Left colon (tissue), 2 donors: ENCODE results near the gene TNIP1. TPM values are rescaled to one million over a fixed set of nuclear protein-coding genes. Genes with fewer than 3 reads are reported as not detected.

Experiments
- ATAC-seq: fragments of 200-7000 bp; cut with Tn5 transposase; one replicate; pipeline ENCODE4 v1.9.1; 2020; ENCODE audit warnings: mild to moderate bottlenecking, moderate library complexity
- DNase-seq, 2 donors: peaks; one replicate each; pipeline ENCODE4 v3.0.0-alpha.2; 2020
- intact Hi-C, 2 donors: fragments of 100-400 bp; cut with DNase I in 1 of 2; cut with micrococcal nuclease in 1 of 2; formaldehyde crosslinking; loops; one replicate each; pipeline versions ENCODE4 v1.11.2 to v1.14.0; 2022; cut with DNase I, micrococcal nuclease
- long read RNA-seq: library from polyadenylated mRNA; unstranded; transcript quantifications from one replicate; pipeline ENCODE4 v2.0.0, GENCODE V29; 2021
- total RNA-seq, 2 donors: library from RNA; stranded (reverse); fragmentation: NEBNext Ultra II Directional; extraction: Animal tissue kit (Norgen Biotek cat#: 25700); gene quantifications; one replicate each; pipeline ENCODE4 v1.2.1, GENCODE V29; 2021
- donor health status: DM: no; HTN: no; CAD: no.
- donor health status: DM: yes; HTN: yes; CAD: no.

The TNIP1 gene, protein sequence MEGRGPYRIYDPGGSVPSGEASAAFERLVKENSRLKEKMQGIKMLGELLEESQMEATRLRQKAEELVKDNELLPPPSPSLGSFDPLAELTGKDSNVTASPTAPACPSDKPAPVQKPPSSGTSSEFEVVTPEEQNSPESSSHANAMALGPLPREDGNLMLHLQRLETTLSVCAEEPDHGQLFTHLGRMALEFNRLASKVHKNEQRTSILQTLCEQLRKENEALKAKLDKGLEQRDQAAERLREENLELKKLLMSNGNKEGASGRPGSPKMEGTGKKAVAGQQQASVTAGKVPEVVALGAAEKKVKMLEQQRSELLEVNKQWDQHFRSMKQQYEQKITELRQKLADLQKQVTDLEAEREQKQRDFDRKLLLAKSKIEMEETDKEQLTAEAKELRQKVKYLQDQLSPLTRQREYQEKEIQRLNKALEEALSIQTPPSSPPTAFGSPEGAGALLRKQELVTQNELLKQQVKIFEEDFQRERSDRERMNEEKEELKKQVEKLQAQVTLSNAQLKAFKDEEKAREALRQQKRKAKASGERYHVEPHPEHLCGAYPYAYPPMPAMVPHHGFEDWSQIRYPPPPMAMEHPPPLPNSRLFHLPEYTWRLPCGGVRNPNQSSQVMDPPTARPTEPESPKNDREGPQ
- 100 to 1,000 TPM; 200 to 215 TPM for total RNA-seq
- long read RNA-seq, transcript TNIP1-211 (18 exons, 2,274 nt), result major isoform, 6 of 34 reads
- long read RNA-seq, partial matches to known transcripts, result 12 of 34 reads
- long read RNA-seq, other reads (novel, unspliced or antisense), result 11 of 34 reads

DNA sequence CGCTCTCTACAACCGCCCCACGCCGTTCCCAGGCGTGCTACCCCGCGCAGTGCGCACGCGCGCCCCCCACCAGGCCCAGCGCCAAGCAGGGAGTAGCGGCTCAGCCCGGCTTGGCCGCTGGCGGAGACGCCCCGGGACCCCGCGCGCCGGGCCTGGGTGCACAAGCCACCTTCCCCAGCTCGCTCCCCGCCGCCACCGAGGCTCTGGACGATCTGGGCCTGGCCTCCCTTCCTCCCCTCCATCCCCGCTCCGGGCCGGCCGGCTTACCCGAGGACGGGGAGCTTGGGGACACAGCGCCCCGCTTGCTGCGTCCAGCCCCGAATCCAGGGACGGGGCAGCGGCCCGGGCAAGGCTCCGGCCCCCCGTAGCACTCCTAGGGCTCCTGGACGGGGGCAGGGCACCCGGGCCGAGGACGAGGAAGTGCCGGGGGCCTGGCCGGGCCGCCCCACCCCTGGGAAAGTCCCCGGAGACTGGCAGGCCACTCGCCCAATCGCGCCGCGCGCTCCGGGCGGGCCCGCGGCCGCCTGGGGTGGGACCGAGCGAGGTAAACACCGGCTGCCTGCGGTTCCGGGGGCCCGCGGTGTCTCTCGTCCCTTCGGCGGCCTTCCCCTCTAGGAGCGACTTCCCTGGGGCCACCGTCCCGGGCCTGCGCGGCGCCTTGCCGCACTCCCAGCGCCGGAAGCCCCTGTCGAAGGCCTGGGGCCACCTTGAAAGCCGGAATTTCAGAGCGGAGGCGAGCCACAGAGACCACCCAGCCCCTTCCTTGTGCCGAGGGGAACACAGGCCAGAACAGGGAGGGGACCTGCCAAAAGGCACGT is at the start of gene TNIP1:
TSS of gene TNIP1 (minus strand) at position 422 of the 818 bp plus-strand sequence. CDS start 15,939 bp downstream, outside the sequence.
- peak; percentile 79 for ATAC-seq
- intact Hi-C loops, result no loop called here
- DNase-seq, result peak; percentile 94

DNA sequence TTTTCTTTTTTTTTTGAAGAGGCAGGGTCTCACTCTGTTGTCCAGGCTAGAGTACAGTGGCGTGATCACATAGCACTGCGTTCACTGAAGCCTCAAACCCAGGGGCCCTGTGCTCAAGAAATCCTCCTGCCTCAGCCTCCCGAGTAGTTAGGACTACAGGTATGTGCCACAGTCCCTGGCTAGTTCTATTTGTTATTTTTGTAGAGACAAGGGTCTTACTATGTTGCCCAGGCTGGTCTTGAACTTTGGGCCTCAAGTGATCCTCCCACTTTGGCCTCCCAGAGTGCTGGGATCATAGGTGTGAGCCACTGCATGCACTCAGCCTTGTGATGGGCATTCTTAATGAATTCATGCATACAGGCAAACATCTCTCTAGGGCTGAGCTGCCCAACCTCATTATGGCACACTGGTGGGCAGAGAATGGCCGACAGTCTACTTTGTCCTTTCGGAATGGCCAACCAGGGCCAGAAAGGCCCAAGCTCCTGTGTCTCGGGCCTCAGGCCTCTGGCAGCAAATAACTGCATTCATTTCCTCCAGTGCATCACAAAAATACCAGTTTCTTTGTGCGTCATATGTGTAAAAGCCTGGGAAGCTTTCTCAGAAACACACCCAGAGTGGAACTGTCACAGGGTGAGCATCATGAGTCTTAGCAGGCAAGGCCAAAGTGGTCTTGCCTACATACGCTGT is 49.5 kb upstream of the TNIP1 start:
- intact Hi-C loops, result no loop called here
- DNase-seq, result no peak
- ATAC-seq, result no peak

DNA sequence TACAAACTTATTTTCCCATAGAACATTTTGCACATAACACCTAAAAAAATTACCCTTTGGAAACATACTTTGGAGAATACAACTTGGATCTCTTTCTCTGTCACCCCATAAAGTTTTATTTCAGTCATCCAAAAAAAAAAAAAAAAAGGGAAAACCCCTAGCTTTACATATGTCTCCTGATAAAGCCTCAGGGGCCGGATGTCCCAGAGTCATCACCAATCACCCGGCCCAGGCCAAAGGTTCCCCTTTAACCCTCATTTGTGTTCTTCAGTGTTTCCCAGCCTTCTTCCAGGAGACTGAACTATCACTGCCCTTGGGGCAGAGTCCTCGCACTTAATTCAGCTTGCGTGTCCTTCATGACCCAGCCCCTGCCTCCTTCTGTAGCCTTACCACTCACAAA is 48.0 kb upstream of the TNIP1 start:
- ATAC-seq, result no peak
- intact Hi-C loops, result loop anchor here in 1 of 2 donors (10.0 kb wide), 1 partner anchor 116 kb away; no protein-coding TSS in a partner anchor
- DNase-seq, result no peak

DNA sequence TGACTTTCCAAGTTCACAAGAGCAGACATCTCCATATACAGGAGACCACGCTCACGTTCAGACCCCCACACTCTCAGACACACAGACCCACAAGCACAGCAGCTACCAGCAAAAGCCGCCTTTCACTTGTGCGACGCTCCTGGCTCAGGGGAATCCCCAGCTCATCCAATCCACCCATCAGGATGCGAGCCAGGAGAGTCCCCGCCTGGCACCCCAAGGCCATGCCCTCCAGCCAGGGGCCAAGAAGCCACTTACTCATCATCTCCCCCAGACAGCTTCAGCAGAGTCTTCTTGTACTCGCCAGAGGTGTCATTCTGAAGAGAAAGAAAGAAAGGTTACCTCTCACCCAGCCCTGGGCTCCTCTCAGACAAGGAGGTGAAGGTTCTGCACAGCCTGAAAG is 47.1 kb upstream of the TNIP1 start:
- DNase-seq, result no peak
- no peak for ATAC-seq
- intact Hi-C loops, result loop anchor here in 1 of 2 donors (2.0 to 10.0 kb wide), 2 partner anchors 41 to 117 kb away; no protein-coding TSS in a partner anchor

DNA sequence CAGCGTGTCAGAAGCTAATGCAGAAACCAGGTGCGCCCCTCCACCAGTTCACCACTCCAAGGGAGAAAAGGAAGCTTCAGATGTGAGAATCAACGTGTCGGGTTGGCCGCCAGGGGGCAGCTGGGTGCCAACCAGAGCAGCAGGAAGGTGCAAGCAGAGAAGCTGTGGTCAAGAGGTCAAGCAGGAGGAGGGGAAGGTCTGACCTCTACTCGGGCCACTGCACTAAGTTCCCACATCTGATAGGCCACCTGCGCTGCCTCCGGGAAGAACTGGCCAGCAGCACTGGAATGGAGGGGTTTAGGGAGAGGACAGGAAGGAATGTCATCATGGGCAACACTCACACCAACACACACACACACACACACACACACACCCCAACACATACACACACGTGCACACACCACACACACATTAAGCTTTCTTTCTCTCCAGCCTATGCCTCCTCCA is 45.4 kb upstream of the TNIP1 start:
- DNase-seq (peak; percentile 67 to 84), ATAC-seq (peak; percentile 77)
- intact Hi-C loops, result loop anchor here in 1 of 2 donors (2.0 to 10.0 kb wide), 2 partner anchors 43 to 119 kb away; no protein-coding TSS in a partner anchor

DNA sequence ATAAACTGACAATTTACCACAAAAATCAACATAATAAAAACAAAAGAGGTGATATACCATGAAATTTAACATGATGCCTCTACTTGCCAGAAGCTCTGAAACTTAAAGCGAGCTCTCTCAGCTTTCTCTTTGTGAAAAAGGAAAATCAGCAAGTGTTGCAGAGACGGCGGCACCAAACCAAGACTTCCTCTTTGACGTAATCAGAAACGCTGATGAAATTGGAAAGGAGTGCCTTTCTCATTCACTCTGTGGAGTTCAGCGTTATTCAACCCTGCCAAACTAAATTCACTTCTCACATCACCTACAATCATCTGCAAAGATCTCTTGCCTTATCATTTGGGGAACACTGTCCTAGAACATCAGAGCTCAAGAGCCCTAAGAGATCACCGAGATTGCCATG is 44.6 kb upstream of the TNIP1 start:
- intact Hi-C loops, result loop anchor here in 1 of 2 donors (10.0 kb wide), 1 partner anchor 119 kb away; no protein-coding TSS in a partner anchor
- DNase-seq (no peak), ATAC-seq (no peak)

DNA sequence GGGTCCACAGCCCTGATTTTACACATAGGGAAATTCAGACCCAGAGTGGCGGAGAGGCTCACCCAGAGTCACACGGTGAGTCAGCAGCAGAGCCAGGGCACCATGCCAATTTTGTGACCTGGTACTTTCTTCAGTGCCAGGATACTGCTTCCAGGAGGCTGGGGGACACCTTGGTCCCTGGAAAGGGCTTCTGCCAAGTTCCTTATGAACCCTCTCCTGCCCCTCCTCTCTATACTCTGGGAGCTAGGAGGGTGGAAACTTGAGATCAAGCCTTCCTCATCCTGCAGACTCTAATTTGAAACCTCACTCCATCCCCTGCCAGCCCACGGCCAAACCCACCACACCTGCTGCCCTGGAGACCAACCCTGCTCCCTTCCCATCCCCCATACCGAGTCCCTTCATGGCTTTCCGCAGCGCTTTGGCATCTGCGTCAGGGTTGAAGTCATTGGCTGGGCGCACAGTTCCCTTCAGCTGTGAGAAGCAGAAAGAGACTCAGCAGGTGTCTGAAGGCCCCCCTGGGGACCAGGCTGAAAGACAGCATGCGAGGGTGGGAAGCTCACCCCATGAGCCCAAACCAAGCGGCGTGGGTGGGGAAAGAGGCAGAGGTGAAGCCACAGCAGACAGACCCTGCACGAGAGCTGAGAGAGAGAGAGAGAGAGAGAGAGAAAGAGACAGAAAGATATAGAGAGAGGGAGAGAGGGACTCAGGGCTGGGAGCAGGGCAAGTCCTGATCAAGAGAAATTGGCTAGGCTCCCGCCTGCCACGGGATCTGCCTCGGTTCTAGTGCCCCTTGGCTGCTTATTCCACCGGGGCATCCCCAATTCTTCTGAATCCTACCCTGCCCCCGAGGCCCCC is 43.3 kb upstream of the TNIP1 start:
- intact Hi-C loops, result loop anchor here (5.0 to 10.0 kb wide), 2 partner anchors 43 to 121 kb away; no protein-coding TSS in a partner anchor
- DNase-seq (no peak), ATAC-seq (peak; percentile 18)

DNA sequence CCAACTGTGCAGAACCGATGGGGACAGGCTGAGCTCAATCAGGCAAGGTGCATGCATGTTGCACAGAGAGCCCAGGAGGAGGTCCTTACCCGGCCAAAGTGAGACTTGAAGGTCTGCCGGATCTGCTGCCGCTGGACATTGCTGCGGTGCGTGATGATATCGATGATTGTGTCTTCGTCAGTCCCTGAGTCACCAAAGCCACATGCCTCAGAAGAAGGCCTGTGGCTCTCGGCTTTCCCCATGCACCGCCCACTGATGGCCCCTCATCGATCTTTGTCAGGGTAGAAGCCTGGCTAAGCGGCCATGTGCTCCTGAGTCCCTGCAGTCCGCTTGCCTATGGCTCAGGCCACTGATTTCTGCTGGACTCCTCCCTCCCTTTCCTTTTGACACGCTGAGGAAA is 42.0 kb upstream of the TNIP1 start:
- no peak for ATAC-seq
- intact Hi-C loops, result loop anchor here (5.0 to 10.0 kb wide), 2 partner anchors 44 to 122 kb away; no protein-coding TSS in a partner anchor
- DNase-seq, result no peak

DNA sequence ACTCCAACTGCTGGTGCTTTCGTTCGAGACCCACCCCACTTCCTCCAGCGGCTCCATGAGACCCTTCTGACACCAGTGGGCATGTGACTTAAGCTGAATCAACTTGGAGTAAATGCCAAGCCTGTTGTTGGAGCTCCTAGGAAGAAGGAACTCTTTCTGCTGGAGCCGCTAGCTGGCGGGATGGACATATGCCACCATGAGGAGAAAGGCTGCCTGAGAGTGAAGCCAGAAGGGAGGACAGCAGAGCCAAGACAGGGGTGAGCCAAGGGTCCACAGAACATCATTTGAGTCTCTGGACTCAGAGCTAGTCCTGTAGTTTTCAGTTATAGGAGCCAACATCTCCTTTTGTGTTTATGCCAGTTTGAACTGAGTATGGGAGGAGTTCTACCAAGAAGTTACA is 40.8 kb upstream of the TNIP1 start:
- intact Hi-C loops, result loop anchor here (5.0 to 10.0 kb wide), 2 partner anchors 46 to 123 kb away; no protein-coding TSS in a partner anchor
- no peak for ATAC-seq

DNA sequence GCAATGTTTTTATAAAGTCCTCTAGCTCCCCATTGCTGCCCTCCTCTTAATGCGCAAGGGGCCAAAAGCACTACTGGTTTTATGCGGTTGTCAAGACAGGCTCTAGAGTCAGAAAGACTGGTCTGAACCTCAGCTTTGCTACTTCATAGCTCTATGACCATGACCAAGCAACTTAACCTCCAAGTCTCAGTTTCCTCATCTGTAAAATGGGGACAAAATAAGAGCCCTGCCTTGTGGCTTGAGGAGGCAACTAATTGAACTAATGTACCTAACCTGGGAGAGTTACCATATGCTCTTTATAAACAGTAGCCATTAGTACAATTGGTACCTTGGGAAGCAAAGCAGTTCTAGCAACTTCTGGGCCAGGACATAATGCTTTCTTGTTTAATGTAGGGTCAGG is 40.3 kb upstream of the TNIP1 start:
- intact Hi-C loops, result loop anchor here (5.0 to 10.0 kb wide), 2 partner anchors 46 to 124 kb away; no protein-coding TSS in a partner anchor
- no peak for DNase-seq
- no peak for ATAC-seq

More for the DNA sequence above, 40.8 kb upstream of the TNIP1 start:
- no peak for DNase-seq

DNA sequence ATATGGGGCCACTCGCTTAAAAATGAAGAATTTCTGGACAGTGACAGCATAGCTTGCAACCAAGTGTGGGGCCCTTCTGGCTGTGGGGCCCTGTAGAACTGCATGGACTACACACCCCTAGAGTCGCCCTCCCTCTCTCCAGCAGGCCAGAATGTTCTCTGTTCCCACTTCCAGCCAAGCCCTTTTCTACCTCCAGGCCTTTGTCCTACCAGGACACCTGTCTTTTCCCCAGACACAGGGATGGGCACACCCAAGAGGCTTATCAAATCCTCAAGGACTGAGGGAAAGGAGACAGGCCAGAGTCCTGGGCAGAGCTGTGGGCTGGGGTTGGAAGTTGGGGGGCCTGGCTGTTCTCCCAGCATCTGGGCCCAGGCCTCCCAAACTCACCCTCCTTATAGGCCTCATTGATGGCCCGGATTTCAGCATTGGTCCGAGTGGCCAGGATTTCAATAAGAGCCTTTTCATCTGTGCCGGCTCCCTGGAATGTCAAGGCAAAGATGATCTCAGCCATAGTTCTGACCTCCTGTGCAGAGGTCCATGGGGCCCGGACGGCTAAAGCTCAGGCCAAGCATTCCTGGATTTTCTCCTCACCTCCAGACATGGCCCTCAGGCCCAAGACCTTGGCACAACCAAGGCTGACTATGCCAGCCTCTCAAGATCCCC is 38.2 kb upstream of the TNIP1 start:
- DNase-seq, result no peak
- intact Hi-C loops, result loop anchor here in 1 of 2 donors (10.0 kb wide), 1 partner anchor 64 kb away; no protein-coding TSS in a partner anchor
- peak; percentile 37 for ATAC-seq

DNA sequence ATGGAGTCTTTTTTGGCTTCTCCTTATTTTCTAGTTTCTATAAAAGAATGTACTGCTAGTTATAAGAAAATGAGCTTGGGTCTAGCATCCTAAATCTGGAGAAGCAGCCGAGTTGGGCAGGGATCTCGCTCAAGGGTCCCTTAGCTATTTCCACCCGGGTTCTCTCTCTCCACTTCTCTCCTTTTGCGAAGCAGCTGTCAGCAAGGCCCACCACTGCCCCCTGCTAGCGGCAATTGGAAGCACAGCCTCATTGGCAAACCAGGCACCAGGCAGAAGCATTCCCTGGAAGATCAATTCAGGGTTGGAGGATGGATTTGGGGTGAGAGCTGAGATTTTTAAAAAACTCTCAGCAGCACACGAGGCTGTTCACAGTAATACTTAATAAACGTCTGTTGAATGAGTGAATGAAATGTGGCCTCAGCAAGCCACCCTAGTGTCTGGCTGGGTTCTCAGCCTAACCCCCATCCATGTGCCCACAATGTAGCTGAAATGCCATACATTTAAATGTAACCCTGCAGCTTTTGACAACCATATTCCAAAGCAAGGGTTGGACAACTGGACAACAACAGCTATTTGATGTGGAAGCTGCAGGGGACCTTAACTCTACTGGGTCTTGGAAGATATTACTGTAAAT is 34.6 kb upstream of the TNIP1 start:
- DNase-seq, result peak; percentile 68 to 83
- ATAC-seq, result peak; percentile 82
- intact Hi-C loops, result loop anchor here (2.0 to 10.0 kb wide), 2 partner anchors 61 to 65 kb away; no protein-coding TSS in a partner anchor

DNA sequence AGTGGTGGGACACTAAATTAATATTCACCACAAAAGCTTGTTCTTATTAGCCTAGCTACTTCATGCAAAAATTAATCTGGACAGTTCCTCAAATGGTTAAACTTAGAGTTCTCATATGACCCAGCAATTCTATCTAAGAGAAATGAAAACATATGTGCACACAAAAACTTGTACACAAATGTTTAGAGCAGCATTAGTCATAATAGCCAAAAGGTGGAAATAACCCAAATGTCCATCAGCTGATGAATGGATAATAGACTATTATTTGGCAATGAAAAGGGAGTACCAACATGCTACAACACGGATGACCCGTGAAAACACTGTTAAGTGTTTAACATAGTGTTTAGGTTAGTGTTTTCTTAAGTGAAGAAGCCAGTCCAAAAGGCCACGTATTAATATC is 32.8 kb upstream of the TNIP1 start:
- ATAC-seq (no peak), DNase-seq (no peak)
- intact Hi-C loops, result loop anchor here (2.0 to 10.0 kb wide), 3 partner anchors 59 to 113 kb away; no protein-coding TSS in a partner anchor

DNA sequence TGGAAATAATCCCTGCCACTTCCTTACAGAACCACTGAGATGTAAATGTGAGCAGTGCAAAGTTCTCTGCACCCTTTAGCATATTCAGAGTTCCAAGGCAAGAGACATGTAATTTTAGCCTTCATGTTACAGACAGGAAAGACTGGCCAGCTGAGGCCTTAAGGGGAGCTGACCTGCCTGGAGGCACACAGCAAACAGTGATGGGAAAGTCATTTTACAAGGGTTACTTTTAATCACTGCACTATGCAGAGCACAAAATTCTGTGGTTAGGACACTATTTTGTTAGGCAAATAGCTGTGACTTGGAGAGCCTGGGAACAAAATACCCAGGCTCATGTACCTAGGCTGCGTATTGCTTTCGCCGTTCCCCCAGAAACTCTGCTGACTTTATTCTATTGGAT is 30.2 kb upstream of the TNIP1 start:
- no peak for DNase-seq
- intact Hi-C loops, result loop anchor here in 1 of 2 donors (10.0 kb wide), 1 partner anchor 56 kb away; no protein-coding TSS in a partner anchor
- no peak for ATAC-seq

DNA sequence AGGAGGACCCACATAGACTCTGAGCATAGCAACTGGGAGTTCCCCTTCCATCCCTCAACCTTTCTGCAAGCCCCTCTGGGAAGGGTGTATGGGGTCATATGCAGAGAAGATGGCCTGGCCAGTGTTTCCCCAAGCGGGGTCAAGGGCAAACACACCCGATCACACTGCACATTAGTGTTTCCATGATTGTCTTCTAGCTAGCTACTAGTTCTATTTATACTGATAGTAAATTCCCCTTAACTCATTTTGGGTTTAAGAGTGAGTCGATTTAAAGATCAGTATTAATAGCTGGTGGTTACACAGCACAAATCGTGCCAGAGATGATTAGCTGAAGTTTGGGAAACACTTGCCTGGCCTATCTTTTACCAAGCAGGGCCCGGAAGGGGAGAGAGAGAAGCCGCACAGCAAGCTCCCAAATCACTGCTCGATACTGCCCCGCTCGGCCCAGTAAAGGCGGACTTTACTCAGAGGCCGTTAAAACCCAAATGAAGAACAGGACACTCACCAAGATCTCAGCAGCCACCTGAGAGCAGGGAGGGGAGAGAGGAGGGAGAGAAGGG is 29.4 kb upstream of the TNIP1 start:
- intact Hi-C loops, result loop anchor here in 1 of 2 donors (10.0 kb wide), 1 partner anchor 55 kb away; no protein-coding TSS in a partner anchor
- ATAC-seq, result no peak

More for the DNA sequence above, 29.4 kb upstream of the TNIP1 start:
- no peak for DNase-seq
